NCI-H2171 treated with DMSO at 0.1 percent for 48 hours (cell line): Measurements from ENCODE around the gene RBMX2.

Experiments
- DNase-seq: peaks from one replicate; lab custom pipeline; 2025; lab: John Stamatoyannopoulos, UW

RBMX2 gene

GRCh38 chrX:130446974-130447373 lies 45.2 kb downstream of the RBMX2 start:
- DNase-seq = no peak
